Activated CD4-positive, alpha-beta T cell treated with anti-CD3 and anti-CD28 coated beads, Interleukin-2, amount 50 U/mL, for 1 hour (primary cell): ENCODE results near the gene MAGEB2.
"Not testable (repeated sequence)": the region's sequence is repeated elsewhere in the genome, so short reads cannot be mapped to it uniquely, and the experiment has no call there.

Experiments
- DNase-seq: peaks from one replicate; pipeline ENCODE4 v3.0.0-alpha.2; 2020

Gene MAGEB2

GRCh38 chrX:30215357-30215843 lies at the start of gene MAGEB2:
Gene MAGEB2 (plus strand): TSS chrX:30215563. CDS start chrX:30218581, 3,018 bp downstream.
- no peak for DNase-seq

- no peak for DNase-seq
Observed at GRCh38 chrX:30170900-30171299, 44.5 kb upstream of the MAGEB2 start.

- no peak for DNase-seq
Observed at GRCh38 chrX:30181353-30181752, 34.0 kb upstream of the MAGEB2 start.

DNA sequence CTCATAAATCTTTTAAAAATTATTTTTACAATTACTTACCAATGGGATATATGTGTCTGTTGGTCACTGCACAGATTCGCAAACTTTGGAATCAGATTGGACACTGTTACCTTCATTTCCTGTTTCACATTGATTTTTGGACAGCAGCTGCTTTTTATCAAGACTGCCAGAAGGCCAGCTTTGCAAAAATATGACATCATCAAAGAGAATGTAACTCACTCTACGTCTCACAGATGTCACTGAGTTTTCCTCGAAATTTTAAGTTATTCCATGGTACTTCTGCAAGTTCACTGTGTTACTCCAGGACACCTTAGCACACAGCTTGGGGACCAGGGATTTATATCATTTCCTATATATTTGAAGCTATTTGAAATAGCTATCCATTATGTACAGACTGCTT lies 31.8 kb upstream of the MAGEB2 start:
- DNase-seq, result no peak

DNA sequence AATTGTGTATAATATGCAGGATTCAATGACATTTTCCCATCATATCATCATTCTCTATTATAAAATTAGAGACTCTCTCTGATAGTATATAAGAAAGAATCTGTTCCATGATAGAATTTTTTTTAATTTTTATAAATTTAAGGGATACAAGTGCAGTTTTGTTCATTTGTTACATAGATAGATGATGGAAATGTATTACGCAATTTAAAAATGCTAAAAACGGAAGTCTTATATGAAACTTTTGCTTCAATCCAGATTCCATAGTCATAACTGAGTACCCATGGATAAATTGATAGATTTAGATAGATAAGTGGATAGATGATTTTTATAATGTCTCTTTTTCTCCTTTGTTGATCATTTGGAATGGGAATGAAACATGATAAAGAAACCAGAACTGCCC lies 24.9 kb upstream of the MAGEB2 start:
- DNase-seq, result no peak

- DNase-seq, result not testable (repeated sequence)
Observed at GRCh38 chrX:30193910-30194309, 21.5 kb upstream of the MAGEB2 start.

DNA sequence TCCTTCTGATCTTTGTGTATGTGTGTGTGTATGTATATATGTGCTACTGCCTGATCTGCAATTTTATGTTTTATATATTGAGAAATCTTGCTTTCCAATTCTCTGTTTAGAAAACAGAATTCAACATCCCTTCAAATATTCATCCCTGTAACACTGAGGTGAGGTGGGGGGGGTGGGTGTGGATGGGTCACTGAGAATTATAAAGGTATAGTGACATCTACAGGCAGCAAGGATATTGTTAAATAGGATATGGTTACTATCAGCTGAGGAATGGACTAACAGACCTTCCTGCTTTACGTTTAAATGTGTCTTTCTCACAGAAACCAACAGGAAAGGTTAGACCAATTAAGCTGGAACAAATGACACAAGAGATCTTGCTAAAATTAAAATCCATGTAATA lies 19.0 kb upstream of the MAGEB2 start:
- no peak for DNase-seq

DNA sequence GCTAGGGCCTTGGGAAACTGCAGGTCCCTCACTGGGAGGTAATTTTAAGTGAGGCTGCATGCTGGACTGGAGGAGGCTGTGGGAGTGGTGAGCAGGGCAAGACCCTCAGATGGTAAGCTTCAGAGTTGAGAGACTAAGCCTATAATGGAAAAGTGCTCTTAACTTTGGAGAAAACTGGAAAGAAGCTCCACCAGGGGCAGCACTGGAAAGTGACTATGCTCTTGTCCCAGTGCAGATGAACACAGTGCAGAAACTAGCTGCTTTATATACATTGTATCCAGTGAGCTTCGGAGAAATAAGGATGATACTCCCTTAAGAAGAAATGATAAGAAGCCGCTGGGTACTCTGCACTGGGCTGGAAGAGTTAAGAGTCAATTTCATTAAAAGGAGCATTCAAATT lies 3.2 kb upstream of the MAGEB2 start:
- no peak for DNase-seq

DNA sequence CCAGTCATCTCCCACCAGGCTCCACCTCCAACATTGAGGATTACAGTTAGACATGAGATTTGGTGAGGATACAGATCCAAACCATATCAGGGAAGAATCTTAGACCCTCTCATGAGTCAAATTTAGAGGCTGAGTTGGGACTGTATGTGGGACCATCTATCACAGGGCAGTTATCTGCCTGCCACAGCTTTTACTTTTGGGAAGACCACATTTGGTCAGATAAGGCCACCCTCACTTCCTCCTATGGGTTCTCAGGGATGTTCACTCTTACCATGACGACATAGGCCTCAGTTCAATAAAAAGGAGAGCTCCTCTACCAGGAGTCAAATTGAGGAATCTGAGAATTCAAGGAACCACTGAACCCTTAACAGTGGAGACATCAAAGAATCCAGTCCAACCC lies 2.1 kb downstream of the MAGEB2 start:
- no peak for DNase-seq

- DNase-seq, result no peak
Observed at GRCh38 chrX:30219372-30219771, 4.0 kb downstream of the MAGEB2 start.

DNA sequence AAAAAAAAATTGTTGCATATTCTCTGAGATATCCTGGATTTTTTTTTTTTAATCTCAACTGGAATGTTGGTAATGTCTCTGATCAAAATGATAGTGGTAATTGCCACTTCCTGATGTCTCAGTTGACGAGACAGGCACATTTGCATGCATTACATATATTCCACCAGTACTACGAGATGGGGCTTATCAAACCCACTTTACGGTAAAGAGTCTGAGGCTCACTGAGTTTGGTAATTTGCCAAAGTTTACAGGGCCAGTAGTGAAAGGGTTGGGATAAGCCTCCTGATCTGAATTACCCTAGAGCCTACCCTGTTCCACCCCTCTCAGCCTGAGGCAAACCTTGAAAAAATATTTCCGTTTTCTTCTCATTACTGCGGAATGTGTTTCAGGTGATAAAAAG lies 5.3 kb downstream of the MAGEB2 start:
- no peak for DNase-seq

DNA sequence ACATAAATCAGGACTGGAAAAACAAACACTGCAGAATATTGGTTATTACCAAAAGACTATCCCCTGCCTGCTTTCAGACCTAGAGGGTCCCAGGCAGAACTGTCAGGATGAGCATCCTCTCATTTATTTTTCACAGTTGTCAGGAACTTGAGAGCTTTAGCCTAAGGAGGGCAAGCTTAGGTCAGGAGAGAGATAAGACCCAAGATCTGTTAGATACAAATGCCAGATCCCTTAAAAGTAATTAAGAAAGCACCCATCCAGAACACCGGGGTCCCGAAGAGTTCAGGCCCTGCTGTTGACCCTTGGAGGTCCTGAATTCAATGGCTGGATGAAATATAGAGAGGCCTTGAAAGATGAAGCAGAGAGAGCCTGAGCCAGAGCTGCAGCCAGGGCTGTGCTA lies 9.2 kb downstream of the MAGEB2 start:
- no peak for DNase-seq

- no peak for DNase-seq
Observed at GRCh38 chrX:30228526-30228925, 13.2 kb downstream of the MAGEB2 start.

GRCh38 chrX:30230395-30230794 lies 15.0 kb downstream of the MAGEB2 start, which contains the start of gene MAGEB3:
Gene MAGEB3 (plus strand): TSS chrX:30230657. CDS start chrX:30235925, 5,268 bp downstream.
- DNase-seq, result no peak

GRCh38 chrX:30241724-30242415 lies 26.5 kb downstream of the MAGEB2 start, which contains the start of gene MAGEB4:
Gene MAGEB4 (plus strand): TSS chrX:30242000. CDS start chrX:30242136, 136 bp downstream.
- DNase-seq, result no peak

DNA sequence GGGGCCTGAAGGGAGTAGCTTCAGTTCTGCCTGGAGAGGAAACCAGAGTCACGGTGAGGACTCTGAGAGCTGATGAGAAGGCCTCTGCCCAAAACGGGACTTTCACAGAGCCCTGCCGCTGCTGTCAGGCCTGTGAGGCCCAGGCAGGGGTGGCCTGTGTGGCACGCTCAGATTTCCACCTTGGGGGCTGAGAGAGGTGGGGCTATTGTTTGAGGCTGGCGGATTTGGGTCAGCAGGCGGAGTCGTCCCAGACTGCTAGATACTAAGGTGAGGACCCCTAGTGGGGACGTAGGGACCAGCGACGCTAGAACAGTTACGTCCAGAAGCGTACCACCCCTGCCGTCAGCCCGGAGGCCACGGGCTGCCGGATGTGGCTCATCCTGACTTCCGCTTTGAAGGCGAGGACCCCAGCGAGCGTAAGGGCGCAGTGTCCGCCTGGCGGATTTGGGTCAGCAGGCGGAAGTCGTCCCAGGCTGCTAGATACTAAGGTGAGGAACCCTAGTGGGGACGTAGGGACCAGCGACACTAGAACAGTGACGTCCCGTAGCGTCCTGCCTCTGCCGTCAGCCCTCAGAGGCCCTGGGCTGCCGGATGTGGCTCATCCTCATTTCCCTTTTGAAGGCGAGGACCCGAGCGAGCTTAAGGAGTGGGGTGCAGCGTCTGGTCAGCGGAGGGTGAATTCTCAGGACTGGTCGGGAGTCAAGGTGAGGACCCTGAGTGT lies 31.6 kb downstream of the MAGEB2 start, which contains the start of gene MAGEB1:
MAGEB1 (plus strand) TSS at position 378 of the 721 bp plus-strand sequence. CDS start 3,348 bp downstream, outside the sequence.
- DNase-seq, result no peak

DNA sequence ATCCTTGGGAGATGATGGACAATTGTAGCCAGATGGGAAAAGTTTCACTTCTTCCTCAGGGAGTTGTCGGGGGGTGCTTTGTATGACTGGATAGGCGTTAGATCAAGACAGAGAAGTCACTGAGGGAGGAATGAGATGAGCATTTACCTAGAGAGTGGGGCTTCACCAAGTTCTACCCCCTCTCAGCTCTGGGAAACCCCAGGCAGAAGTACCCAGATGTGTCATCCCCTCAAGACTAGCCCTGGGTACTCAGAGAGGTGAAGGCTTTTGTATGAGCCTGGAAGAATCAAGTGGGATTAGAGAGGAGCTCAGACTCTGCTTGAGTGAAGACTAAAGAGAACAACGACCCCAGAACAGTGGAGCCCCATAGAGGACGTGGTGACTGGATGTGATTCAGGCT lies 33.5 kb downstream of the MAGEB2 start:
- DNase-seq, result no peak

DNA sequence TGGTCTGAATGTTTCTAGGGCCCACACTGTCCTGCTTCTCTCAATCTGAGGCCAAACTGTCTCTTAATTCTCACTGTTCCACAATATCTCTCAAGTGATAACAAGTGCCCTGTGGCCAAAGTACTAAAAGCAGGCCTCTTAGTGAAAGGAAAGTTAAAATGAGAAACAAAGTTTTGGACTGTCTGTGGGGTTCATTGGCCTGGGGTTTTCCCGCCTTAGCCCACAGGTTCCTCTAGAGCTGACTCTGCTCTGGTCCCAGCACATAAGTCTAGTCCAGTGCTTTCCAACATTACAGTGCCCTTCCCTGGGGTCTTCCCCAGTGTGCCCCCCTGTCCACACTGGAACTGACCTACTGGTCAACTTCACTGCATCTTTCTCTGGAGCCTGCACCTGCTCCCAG lies 37.9 kb downstream of the MAGEB2 start:
- DNase-seq, result no peak

- no peak for DNase-seq
Observed at GRCh38 chrX:30259927-30260326, 44.6 kb downstream of the MAGEB2 start.

GRCh38 chrX:30261012-30261411 lies 45.6 kb downstream of the MAGEB2 start:
- no peak for DNase-seq

DNA sequence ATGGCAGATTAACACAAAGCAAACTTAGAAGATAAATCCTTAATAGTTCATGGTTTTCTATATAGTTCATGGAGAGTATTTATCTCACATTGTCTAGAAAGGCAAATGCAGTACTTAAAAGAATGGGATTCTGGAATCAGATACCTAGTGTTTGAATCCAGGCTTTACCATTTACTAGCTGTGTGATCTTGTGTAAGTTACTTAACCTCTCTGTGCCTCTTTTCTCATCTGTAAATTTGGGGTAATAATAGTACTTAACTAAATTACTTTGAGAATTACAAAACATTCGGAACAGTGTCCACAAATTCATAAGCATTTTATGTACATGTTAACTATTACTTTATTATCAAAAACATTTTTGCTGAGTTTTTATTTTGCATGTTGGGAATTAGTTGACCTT lies 47.4 kb downstream of the MAGEB2 start:
- DNase-seq, result no peak
